Smooth muscle cell of the brain vasculature (primary cell): Measurements from ENCODE around the gene TEX101.

Experiments used
- DNase-seq: peaks from one replicate; pipeline ENCODE4 v3.0.0-alpha.2; 2012; ENCODE audit warnings: low read depth, low spot score

Gene TEX101

DNA sequence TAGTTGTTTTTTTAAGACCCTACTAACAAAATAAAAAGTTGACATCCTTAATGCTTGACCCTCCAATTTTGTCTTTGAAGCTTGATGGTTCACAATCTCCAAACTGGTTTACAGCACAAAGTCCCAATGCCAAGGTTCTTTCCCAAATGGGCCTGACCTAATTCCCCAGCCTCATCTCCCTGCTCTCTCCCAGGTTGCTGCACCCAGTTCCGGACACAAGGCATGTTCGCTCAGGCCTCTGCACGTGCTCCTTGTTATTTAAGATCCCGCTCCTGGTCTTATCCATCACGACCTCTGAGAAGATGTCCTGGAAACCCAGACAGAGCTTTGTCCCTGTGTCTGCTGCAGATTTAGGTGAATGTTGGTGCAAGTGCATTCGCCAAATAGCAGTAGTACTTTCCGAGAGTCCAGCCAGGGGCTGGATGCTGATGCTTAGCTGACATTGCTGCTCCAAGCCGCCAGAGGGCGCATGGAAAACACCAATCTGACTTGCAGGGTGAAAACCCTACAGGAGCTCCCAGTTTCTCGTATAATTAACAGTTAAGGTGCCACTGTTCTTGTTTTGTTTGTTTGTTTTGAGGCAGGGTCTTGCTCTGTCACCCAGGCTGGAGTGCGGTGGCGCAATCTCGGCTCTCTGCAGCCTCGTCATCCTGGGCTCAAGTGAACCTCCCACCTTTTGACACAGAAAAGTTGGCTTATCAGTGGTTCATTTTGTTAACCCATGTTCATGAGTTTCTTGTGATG lies 32.2 kb downstream of the TEX101 start:
- peak; percentile 44 for DNase-seq

DNA sequence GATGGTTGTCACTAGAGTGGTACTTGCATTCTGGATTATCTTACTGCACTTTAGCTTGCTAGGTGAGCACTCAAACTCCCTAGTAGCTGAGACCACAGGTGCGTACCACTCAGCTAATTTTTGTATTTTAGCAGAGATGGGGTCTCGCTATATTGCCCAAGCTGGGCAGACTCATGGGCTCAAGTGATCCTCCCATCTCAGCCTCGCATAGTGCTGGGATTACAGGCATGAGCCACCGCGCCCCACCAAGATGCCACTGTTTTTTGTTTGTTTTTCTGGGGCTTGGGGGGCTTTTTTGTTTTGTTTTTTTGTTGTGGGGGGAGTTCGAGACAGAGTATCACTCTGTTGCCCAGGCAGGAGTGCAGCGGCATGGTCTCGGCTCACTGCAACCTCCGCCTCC lies 33.0 kb downstream of the TEX101 start:
- no peak for DNase-seq

DNA sequence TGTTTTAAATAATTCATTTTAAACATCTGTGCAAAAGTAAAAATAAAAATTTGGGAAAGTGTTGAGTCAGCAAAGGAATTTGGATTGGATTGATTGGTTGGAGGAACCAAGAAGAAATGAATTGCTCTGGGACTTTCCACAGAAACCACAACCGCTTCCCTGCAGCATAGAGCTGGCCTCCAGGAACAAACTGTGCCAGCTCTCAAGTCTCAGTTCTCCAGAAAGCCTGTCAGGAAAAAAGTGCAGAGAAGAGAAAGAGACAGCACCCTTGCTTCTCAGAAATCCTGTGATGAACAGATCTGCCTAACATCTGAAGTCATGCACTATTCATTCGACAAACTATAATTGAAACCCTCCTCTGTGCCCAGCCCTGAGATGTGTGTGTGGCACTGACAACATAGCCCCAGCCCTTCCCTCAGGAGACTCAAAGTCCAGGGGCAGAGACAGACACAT lies 35.9 kb downstream of the TEX101 start:
- DNase-seq = no peak

DNA sequence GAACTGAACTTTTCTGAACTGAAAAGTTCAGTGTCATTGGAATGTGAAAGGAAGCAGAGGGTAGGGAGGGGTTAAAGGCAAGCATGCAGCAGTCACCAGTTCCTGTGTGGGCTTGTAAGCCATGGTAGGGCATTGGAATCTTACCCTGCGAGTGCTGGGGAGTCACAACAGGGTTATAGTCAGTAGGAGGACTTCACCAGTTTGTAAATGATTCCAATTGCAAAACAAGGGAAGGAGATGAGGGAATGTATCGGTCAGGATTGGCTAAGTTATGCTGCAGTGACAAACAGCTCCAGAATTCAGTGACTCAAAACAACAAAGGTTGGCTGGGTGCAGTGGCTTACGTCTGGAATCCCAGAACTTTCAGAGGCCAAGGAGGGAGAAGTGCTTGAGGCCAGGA lies 37.9 kb downstream of the TEX101 start:
- DNase-seq = no peak

DNA sequence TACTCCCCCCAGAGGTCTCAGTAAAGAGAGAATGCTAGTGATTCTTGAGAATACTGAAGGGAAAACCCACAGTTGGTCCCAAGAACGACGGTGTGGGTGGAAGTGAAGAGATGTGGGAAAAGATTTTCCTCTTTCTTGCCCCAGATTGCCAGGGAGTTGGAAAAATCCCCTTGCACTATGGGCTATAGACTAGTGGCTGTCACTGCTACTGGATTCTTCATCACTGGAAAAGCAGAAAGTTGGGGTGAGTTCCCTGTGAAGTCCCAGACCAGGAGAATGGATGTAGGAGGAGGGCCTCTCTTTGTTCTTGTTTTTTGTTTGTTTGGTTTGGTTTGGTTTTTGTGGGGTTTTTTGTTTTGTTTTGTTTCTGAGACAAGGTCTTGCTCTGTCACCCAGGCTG lies 39.3 kb downstream of the TEX101 start:
- no peak for DNase-seq

DNA sequence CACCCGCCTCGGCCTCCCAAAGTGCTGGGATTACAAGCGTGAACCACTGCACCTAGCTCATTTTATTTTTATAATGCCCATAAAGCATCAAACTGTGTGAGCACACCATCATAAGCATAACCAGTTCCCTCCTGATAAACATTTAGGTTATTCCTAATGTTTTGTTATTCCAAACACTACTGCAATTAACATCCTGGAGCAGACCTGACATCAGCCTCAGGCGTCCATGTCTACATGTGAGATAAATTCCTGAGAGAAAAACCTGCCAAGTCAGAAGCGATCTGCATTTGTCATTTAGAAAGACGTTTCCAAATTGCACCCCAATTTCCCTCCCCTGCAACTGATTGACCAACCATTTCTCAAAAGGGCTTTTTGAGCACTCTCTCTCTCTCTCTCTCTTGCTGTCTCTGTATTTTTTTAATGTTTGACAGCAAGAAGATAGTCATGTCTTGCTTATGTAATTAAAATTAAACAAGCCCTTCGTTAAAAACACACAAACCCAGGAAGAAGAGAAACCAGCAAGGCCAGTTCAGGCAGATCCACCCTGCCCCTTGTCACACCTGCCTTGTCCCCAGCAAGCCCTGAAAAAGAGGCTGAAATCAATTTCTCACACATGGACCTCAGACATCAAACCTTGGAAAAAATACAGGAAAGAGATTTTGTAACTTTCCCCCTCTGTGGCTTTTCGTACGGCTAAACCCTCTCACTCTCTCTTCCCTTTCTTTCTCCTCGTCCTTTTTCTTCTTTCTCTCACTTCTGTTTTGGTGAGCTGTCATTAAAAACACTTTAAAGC lies 40.8 kb downstream of the TEX101 start:
- no peak for DNase-seq

DNA sequence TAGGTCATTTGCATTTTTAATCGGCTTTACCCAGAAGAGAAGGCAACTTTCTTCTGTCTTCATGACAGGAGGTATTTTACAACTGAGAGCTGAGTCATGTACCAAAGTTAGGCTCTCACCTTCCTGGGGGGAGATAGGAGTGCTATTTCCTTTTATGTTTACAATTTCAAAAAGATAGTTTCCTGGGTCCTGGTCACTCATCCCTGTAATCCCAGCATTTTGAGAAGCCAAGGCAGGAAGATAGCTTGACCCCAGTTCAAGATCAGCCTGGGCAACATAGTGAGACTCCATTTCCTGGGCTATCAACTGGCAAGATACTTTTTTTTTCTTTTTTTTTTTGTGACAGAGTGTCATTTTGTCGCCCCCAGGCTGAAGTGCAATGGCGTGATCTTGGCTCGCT lies 43.1 kb downstream of the TEX101 start:
- no peak for DNase-seq

DNA sequence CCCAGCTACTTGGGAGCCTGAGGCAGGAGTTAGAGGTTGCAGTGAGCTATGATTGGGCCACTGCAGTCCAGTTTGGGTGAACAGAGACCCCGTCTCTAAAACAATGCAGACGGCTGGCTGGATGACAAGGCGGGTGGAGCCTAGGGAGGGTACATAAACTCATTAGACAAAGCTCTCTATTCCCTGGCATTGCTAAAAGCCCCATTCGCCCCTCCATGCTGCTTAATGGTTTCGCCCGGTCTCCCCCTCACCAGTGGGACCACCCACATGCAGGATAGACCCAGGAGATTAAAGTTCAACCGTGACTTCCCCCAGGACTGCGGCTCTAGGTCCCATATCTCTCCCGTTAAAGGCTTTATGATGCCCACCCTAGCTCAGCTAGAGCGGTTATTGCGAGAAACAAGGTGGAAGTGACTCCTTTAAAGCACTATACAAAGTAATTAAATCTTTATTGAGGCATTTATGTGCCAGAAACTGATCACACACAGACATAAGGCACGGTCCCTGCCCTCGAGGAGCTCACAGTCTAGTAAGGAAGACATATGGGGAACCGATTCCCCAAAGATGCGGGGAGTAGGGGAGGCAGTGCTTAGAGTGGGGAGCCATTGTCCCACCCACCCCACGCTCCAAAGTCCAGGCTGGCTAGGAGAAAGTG lies 45.8 kb downstream of the TEX101 start:
- DNase-seq = no peak

DNA sequence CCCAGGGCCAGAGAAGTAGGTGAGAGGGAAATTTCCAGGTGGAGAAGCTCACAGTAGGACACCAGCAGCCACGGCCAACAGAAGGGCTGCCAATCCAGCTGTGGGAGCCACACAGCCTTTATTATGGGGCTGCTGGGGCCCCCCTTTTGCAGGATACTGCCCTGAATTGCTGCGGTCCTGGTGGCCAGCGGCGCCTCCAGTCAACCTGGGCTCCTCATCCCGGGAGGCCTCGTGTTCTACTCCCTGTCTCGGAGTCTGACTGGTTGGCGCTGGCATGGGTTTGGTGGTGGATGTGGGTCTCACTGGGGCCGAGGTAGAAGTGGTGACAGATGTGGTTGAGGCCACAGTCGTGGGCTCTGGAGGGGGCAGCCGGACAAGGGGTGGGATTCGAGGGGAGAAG lies 46.6 kb downstream of the TEX101 start:
- no peak for DNase-seq

DNA sequence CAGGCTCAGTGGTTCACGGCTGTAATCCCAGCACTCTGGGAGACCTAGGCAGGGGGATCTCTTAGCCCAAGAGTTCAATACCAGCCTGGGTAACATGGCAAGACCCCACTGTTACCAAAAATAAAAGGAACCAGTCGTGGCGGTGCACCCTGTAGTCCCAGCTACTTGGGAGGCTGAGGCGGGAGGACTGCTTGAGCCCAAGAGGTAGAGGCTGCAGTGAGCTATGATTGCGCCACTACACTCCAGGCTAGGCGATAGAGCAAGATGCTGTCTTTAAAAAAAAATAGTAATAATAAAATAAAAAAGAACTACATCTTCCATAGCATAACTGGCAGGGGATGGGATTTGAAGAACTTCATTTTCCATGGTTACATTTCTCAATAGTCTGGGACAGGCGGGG lies 47.7 kb downstream of the TEX101 start:
- no peak for DNase-seq

DNA sequence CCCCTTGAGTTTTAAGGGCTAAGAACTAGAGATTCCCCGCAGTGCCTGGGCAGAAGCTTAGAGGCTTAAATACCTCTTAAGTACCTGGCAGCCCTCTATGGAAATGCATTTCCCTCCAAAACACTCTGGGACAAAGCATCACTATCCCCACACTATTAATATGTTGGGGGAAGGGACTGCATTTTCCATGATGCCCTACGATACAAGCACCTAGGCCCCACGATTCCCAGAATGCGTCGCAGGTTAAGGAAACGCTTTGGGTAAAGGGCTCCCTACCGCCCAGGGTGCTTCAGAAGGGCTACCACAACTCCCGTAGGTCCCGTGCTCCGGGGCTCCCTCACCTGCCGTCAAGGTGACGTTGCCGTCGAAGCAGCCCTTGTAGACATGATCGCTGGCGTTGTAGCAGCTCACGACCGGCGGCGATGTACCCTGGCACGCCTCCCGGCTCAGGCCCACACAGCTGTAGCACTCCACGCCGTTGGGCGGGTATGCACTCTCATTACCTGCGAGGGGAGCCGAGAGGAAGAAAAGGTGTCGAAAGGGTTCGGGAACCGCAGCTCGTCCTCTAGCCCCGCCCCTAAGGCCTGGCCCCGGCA lies 48.2 kb downstream of the TEX101 start:
- DNase-seq = no peak

DNA sequence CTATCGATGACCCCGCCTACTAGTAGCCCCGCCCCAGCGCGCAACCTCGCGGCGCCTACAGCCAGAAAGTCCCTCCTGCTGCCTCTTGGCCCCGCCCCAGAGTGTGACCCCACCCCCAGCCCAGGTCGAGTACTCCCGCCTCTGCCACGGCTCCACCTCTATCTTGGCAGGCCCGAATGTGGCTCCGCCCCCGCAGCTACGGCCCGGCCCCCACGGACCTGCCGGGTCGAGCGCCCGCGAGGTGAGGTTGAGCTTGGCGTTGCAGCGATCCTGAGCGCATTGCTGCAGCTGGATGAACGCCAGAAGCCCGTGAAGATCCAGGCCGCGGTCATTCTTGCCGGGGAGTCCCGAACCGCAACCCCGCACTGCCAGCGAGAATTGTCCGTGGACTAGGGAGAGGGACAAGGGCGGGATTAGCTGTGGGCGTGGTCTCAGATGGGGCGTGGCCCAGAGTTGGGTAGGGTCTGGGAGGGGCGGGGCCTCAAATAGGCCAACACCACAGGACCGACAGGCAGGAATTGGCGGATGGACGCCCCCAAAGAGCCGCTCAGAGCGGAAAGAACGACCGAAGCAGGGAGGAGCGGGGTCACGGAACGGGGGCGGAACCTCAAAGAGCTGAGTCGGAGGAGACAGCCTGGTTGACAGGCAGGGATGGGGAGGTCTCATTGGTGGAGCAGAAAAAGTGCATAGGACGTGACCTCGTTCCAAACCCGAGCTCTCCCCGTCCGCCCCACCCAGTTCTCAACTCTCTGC lies 48.9 kb downstream of the TEX101 start:
- DNase-seq = peak; percentile 82

DNA sequence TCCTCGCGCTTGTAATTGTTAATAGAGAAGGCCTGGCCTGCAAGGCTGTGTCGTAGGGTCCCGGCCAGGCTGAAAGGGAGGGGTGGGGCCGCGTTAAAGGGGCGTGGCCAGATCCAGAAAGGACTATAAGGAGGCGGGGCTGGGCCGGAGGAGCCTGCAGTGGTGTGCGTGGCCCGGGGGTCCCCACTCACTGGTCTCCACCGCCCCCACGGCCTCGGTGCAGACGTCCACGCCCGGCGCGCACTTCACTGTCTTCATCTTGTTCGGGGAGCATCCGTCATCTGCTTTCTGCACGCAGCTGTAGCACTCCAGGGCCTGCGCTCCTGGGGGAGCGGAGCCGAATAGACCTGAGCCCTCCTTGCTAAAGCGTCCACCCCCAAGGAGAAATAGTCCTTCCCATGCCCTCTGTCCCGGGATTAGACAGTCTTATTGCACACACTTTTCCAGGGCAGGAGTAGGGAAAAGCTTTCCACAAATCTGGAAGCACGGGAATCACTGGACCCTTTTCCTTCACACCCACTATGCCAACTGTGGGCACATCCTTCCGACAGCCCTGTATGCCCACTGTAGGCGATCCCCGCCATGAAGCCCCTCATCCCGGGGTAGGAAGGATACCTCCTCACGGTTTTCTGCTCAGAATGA lies 49.6 kb downstream of the TEX101 start:
- DNase-seq = no peak

DNA sequence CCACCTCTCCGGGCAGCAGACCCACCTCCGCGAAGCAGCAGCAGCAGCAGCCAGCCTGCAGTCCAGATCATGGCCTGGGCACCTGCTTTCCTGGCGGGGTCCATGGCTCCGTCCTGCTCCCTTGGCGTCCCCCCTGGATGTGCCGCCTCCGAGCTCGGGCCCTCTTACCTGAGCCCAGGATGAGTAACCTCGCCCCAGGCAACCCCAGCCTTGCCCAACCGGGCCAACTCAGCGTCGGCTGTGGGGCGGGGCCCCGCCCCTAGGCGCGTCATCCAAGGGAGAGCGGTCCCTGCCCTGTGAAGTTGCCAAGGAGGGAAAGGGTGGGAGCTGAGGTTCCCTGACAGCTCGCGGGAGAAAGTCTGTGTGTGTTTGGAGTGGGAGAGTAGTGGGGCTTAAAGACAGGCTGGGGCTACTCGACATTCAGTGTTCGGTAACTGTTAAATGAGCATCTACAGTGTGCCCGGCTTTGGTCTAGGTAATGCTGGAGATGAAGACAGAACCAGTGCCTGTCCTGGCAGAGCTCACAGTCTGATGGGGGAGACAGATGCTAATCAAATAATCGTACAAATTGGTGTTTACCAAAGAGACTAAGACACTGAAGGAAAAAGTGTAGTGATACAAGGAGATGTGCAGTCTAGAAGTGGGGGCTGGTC lies 50.9 kb downstream of the TEX101 start, which contains the start of gene LYPD3:
Gene LYPD3 (minus strand): TSS at position 141 of the 653 bp plus-strand sequence. CDS start 37 bp downstream, at position 104.
- no peak for DNase-seq

DNA sequence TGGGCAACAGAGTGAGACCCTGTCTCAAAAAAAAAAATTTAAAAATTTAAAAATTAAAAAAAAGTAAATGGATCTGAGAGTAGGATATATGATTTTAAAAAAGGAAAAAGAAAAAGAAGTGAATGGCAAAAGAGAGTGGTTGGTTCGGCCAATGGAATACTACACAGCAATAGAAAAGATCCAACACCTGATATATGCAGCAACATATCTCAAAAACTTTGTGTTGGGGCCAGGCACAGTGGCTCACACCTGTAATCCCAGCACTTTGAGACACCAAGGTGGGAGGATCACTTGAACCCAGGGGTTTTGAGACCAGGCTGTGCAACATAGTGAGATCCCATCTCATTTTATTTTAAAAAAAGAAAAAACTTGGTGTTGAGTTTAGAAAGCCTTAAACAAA lies 52.1 kb downstream of the TEX101 start:
- DNase-seq = no peak

DNA sequence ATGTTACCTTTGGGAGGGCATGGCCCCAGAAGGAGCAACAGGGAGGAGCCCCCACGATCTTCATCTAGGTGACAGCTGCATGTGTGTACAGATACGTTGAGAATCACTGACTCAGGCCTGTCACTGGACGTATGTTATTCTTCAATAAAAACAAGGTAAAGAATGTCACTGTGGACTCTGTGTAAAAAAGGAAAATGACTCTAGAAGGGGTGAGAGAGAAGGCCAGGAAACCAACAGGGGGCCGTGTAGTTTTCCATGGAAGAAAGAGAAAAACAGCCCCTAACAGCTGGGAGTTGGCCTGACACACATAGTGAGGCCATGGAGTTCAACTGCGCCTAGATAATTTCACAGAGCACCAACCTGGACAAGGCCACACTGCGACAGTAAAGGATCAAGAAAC lies 52.6 kb downstream of the TEX101 start:
- DNase-seq = no peak

DNA sequence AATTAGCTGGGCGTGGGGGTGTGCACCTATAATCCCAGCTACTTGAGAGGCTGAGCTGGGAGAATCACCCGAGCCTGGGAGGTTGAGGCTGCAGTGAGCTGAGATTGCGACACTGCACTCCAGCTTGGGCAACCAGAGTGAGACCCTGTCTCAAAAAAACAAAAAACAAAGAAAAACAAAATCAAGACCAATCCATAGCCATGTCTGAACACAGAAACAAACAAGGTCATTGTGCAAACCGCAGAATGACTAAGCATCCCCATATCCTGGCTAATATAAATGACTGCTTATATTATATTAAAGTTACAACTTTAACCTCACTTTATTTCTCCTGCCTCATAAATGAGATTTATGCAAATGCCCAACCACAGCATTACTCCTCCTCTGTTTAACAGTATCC lies 53.0 kb downstream of the TEX101 start:
- no peak for DNase-seq
